Measurements from ENCODE around the gene ADCY3. TPM values are rescaled to one million over a fixed set of nuclear protein-coding genes. Genes with fewer than 3 reads are reported as not detected.

ADCY3 gene
- total RNA-seq, 1 experiment from 2014 or later, result 25.8 TPM

DNA sequence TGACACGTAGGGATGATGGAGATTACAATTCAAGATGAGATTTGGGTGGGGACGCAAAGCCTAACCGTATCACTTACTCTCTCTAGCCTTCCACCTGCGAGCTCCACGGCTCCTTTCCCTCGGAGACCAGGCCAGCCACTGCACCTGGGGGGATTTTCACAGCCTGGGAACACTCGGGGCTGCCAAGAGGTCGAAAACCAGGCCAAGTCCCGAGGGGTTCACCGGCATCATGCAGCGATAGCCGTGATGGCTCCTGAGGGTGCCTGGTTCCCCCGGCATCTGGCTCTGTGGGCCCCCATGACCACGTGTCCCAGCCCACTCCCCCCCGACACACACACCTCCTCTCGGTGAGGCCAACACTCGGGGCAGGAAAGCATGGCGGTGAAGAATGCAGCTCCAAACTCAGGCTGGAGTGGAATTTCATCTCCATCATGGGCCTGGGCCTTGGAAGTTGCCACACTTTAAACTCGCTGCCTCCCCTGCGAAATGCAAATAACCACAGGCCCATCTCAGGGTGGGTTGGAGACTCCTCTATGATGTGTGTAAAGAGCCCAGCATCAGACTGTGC lies 32.6 kb downstream of the ADCY3 start:
- no peak for DNase-seq (ENCODE audit: low read depth, low spot score)
- in situ Hi-C loops (cut with HindIII; ENCODE audit: low pct_unique_long_range_greater_than_20kb, low sequenced_read_pairs), result no loop called here

DNA sequence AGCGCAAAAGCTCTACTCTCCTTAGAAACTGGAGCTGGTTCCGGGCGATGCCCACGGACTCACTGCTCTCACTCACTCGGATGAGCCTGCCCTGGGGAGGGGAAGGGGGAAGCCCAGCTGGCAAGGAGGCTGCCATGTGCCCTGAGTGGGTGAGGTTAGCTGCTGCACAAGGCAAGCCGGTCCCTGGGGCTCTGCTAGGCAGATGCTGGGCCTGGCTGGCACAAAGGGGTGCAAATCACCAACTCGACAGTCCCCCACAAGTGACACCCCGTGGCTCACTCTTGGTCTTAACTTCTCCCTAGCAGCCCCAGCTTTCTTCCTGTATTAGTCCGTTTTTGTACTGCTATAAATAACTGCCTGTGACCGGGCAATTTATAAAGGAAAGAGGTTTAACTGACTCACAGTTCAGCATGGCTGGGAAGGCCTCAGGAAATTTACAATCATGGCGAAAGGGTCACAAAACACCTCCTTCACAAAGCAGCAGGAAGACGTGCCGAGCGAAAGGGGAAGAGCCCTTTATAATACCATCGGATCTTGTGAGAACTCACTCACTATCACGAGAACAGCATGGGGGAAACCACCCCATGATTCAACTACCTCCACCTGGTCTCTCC lies 33.2 kb downstream of the ADCY3 start:
- DNase-seq (ENCODE audit: low read depth, low spot score), result no peak

DNA sequence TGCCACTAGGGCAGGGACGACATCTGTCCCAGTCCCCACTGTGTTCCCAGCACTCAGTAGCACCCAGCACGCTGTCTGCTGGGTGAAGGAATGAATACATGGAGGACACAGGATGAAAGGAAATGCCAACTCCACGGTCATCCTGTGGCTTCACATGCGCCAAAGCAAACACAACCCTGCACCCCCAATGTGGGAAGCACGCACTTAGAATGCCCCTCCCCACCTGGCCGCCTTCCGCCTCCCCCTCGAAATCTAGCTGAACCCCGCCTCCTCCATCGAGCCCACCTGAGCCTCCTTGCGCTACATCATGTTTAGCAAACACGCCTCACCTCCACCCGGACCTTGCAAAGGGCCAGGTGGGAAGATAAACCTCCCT lies 33.9 kb downstream of the ADCY3 start:
- no peak for DNase-seq (ENCODE audit: low read depth, low spot score)
- in situ Hi-C loops (cut with HindIII; ENCODE audit: low pct_unique_long_range_greater_than_20kb, low sequenced_read_pairs), result no loop called here

More for the DNA sequence above, 33.2 kb downstream of the ADCY3 start:
- in situ Hi-C loops (cut with HindIII; ENCODE audit: low pct_unique_long_range_greater_than_20kb, low sequenced_read_pairs), result no loop called here

DNA sequence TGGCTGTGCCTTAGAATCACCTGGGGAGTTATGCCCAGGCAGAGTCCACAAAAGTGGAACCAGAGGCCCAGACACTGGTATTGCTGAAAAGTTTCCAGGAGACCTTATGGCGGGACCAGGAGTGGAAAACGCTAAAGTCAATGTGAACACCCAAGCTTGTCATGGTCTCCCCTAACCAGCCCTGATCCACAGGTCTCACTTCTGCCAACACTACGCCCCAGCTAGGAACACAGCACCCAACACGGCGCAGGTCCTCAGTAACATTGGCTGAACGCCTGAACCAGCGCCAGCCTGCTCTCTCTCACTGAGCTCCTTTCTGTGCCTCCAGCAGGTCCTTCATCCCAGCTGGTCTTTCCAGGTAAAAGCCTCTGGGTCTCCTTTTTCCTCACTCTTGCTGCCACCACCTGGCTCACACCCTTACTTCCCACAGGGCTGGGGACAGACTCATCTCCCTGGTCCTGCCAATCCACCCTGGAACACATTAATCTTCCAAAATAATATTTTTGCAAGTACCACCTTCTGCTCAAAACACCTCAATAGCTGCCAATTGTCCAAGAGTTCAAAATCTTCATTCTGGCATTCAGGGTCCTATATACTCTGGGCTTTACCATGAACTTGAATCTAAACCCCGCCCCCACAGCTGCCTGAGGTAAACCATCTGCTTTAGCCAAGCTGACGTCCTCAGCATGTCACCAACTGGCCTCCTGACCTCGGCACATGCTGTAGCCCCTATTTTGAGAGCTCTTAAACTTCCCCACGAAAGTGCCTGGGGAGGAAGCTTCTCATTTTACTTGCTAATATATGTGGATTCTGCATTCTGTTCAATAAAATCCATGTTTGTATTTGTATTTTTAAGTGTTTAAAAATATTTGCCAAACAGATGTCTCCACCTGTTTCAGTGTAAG lies 34.6 kb downstream of the ADCY3 start:
- in situ Hi-C loops (cut with HindIII; ENCODE audit: low pct_unique_long_range_greater_than_20kb, low sequenced_read_pairs), result no loop called here
- DNase-seq (ENCODE audit: low read depth, low spot score), result no peak

DNA sequence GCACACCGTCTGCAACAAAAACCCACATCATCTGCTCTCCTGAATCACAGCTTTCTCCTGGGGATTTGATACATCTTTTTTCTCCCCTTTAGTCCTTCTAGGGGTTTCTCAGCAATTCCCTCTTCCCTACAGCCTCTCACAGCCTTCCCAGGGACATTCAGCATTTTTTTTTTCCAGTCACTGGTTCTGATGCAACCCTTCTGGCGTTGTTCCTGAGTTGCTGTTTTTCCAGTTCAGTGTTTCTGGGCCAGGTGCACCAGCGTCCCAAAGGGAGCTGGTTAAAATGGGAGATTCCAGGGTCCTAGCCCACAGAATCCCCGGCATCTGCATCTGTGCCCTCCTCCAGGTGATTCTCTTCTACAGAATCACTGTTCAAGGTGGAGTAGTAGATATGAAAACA lies 36.1 kb downstream of the ADCY3 start:
- DNase-seq (ENCODE audit: low read depth, low spot score), result no peak
- in situ Hi-C loops (cut with HindIII; ENCODE audit: low pct_unique_long_range_greater_than_20kb, low sequenced_read_pairs), result no loop called here

DNA sequence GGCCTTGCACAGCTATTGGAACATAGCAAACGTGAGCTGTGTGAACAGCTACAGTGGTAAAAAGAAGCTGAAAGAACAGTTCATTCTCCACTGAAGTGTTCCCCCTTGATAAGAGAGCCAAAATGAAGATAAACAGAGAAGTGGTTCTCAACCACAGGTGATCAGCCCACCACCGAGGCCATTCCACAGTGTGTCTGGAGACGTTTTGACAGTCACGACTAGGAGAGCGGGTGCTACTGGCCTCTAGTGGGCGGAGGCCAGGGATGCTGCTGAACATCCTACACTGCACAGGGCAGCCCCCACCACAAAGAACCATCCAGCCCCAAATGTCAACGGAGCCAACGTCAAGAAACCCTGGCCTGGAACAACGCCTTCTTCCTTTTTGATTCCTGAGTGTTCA lies 38.4 kb downstream of the ADCY3 start:
- in situ Hi-C loops (cut with HindIII; ENCODE audit: low pct_unique_long_range_greater_than_20kb, low sequenced_read_pairs), result no loop called here
- DNase-seq (ENCODE audit: low read depth, low spot score), result no peak

DNA sequence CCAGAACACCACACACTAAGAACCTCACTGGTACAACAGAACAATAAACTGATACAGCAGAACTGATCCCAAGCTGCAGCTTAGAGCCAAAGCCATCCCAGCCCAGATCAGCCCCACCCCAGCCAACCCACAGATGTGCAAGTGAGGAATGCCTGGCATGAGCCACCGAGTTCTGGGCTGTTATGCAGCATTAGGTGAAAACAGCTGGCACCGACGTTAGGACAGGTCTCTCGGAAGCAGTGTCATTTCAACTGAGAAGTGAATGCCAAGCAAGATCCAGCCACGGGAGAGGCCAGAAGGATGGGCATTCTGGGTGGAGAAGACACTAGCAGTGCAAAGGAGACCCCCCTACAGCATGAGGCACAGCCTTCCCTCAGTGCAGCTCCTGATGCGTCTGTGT lies 38.9 kb downstream of the ADCY3 start:
- in situ Hi-C loops (cut with HindIII; ENCODE audit: low pct_unique_long_range_greater_than_20kb, low sequenced_read_pairs), result no loop called here

DNA sequence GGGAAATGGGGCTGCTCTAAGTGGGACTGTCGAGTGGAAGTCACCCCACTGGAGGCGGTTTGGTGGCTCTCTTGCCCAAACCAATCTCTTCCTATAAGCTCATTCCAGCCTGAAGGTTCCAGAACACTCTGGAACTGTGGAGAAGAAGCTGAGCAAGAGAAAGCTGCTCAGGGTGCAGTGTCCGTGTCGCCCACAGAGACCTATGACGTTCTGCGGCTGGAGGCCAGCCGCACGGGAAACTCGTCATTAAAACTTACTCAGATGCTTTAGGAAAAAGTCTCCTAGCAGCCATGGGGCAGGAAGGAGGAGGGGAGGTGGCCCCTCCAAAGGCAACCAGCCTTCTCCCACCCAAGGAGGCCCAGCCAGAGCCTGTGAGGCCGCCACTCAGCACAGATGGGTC lies 41.7 kb downstream of the ADCY3 start:
- in situ Hi-C loops (cut with HindIII; ENCODE audit: low pct_unique_long_range_greater_than_20kb, low sequenced_read_pairs), result no loop called here

More for the DNA sequence above, 38.9 kb downstream of the ADCY3 start:
- DNase-seq (ENCODE audit: low read depth, low spot score), result no peak

DNA sequence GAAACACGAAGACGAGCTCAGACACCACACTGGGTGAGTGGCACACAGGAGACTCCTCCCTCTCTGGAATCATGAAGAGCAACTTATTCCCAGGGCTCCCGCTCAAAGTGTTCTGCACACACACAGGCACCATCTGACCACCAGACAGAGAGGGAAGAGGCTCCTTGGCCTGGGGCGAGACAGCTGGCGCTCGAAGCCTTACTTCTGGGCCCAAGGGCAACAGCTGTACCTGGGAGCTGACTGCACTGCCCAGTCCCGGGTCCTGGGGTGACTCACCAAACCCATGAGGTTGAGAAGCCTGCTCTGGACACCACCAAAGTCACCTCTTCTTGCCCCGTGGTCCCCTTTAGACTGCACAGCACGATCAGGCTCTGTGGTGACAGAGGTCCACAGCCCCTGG lies 42.4 kb downstream of the ADCY3 start:
- no peak for DNase-seq (ENCODE audit: low read depth, low spot score)
- in situ Hi-C loops (cut with HindIII; ENCODE audit: low pct_unique_long_range_greater_than_20kb, low sequenced_read_pairs), result no loop called here

More for the DNA sequence above, 41.7 kb downstream of the ADCY3 start:
- no peak for DNase-seq (ENCODE audit: low read depth, low spot score)

DNA sequence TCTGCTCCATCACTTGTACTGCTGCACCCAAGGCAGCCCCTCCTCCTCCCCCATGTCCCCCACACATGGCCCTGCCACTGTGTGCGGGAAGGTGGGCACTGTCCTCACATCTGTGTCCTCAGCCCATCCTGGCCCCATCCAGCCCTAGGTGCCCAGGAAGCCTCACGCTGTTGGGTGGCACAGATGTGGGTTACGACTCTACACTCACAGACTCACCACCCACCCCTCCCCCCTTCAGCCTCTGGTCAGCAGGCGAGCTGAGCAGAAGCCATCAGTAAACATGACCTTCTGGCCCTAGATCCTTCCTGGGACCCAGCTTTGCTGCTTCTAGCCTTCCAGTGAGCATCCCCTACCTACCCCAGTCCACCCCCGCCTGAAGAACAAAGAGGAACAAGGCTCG lies 43.0 kb downstream of the ADCY3 start:
- in situ Hi-C loops (cut with HindIII; ENCODE audit: low pct_unique_long_range_greater_than_20kb, low sequenced_read_pairs), result no loop called here
- no peak for DNase-seq (ENCODE audit: low read depth, low spot score)

DNA sequence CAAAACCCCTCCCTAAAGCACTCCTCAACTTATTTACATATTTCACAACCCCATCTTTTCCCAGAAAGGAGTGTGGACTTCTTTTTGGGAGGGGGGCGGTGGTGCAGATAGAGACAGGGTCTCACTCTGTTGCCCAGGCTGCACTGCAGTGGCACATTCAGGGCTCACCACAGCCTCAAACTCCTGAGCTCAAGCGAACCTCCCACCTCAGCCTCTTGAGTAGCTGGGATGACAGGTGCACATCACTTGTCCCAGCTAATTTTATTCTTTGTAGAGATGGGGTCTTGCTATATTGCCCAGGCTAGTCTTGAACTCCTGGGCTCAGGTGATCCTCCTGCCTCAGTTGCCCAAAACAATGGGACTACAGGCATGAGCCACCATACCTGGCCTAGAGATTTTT lies 44.1 kb downstream of the ADCY3 start:
- no peak for DNase-seq (ENCODE audit: low read depth, low spot score)
- in situ Hi-C loops (cut with HindIII; ENCODE audit: low pct_unique_long_range_greater_than_20kb, low sequenced_read_pairs), result no loop called here

DNA sequence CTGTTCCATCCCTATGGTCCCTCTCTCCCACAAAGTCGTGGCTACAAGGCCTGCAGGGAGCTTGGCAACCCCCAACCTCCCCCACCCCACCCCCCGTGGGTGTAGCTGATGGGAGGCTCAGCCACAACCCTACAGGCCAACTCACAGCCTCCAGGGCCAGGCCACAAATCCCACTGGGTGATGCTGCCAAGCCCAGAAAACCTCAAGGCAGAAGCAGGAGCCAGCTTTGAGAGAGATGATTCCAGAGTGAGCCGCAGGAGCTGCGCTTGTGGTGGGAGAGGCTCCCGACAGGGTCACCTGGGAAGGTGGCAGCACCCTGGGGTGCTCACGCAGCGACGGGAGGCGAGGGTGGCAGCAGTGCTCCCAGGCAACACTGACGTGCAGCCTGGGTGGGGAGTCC lies 44.8 kb downstream of the ADCY3 start:
- in situ Hi-C loops (cut with HindIII; ENCODE audit: low pct_unique_long_range_greater_than_20kb, low sequenced_read_pairs), result no loop called here
- DNase-seq (ENCODE audit: low read depth, low spot score), result no peak

DNA sequence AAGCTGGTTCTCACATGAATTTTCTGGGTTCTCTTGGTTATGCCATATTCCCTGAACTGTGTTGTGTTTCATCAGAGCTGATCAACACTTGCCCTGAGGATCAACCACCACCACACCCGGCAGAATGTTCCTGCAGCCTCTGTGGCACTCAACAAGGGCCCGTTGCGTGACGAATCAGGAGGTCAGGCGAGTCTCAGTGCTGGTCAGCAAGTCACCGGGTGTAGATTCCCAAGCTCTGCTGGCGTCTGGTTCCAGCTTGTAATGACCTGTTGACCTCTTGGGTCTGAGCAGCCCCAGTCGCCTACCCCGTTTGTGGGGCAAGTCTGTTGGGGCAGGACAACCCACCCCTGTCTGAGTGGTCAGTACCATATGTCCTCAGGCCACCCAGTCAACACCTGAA lies 46.0 kb downstream of the ADCY3 start:
- DNase-seq (ENCODE audit: low read depth, low spot score), result no peak
- in situ Hi-C loops (cut with HindIII; ENCODE audit: low pct_unique_long_range_greater_than_20kb, low sequenced_read_pairs), result no loop called here

DNA sequence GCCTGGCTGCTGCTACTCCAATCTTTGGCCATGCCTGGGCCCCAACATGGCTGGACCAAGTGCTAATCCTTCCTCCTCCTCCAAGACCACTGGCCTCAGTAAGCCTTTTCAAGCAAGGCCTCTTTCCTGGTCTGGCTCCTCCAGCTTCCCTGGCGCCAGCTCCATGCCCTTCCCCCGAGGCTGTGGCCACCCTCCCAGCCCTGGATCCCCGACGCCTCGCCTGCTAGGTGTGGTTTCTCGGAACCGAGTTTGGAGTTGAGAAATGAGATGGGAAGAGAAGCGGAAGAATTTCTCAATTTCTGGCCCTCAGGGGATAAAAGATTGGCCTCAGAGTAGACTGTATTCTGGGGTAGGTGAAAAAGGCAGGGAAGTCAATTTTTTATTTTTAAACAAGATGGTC lies 46.4 kb downstream of the ADCY3 start:
- DNase-seq (ENCODE audit: low read depth, low spot score), result no peak
- in situ Hi-C loops (cut with HindIII; ENCODE audit: low pct_unique_long_range_greater_than_20kb, low sequenced_read_pairs), result no loop called here

DNA sequence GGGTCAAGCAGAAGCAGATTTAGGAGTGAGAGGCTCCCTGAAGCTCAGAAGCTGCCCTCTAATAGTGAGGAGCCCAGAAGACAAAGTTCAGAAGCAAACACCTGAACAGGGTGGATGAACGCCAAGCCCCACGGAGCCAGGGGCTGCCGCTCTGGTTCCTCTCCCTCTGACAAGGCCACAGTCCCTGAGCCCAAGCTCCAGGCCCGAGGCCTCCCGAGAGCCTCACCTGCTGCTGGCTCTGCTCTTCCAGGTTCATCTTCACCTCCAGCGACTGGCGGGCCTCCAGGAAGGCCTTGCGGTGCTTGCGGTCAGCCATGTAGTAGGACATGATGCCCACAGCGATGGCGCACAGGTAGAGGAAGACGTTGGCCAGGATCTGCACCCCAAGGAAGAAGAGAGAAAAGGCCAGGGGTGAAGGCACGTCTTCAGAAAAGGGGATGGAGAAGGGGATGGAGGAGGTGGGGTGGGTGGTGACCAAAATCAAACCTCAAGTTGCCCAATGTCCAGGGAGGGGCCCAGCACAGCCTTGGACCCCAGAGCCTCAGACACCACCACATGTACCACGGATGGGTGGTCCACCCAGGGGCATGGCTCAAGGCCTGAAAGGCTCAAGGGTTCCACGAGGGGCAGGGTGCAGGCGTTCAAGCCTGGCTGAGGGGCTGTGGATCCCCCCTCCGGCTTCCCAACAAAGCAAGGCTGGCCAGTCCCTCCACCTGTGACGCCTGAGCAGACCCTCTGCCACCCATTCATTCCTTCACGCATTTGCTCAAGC lies 47.5 kb downstream of the ADCY3 start:
- in situ Hi-C loops (cut with HindIII; ENCODE audit: low pct_unique_long_range_greater_than_20kb, low sequenced_read_pairs), result no loop called here
- no peak for DNase-seq (ENCODE audit: low read depth, low spot score)

DNA sequence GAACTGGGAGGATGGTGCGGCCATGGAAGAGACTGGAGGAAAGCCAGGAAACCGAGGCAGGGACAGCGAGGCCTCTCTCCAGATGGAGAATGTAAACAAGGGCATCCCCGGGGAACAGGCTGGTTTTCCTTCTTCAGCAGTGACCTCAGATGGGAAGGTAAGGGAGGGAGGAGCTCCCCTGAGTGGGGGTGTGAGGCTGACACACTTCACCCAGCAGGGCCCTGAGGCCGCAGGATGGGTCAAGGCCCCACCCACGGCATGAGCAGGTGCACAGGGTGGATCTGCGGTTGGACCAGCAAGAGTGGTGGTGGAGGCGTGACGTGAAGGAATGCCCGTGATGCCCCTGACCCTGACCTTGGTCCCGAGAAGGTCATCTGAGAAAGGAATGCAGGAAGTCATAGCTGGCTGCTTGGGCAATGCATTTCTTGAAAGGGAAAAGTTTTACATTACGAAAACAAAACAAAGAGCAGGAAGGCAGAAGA lies 48.1 kb downstream of the ADCY3 start:
- in situ Hi-C loops (cut with HindIII; ENCODE audit: low pct_unique_long_range_greater_than_20kb, low sequenced_read_pairs), result no loop called here
- DNase-seq (ENCODE audit: low read depth, low spot score), result no peak

DNA sequence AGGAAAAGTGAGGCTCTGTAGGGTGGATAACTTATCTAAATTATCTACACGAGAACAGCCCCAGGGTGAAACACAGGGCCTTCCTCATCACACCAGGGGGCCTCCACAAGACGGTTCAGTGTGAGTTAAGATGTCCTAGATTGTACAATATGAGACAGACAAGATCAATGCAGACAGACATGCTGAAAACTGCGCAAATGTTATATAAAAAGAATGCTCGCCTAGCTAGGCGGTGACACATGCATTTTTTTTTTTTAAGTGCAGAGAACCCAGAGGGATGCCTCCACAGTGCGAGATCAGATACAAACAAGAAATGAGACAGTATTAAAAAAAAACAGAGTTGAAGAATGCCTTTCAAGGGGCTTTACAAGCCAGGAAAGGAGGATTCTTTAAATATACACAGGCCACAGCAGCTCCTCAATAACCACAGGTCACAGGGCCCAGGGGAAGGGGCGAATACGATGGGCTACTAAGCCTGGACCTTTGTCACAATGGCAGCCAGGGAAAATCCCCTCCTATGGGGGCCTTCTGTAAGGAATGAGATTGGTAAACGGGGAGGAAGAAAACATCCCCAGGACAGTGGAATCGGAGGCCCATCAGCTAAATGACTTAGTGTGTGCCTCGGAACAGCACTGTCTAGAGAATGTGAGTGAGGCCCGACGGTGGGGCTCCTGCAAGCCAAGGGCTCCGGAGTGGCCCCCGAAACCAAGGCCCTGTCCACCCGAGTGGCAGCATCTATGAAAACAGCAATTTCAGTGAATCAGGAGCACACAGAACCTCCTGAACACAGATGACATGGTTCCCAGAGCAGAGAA lies 48.9 kb downstream of the ADCY3 start:
- no peak for DNase-seq (ENCODE audit: low read depth, low spot score)
- in situ Hi-C loops (cut with HindIII; ENCODE audit: low pct_unique_long_range_greater_than_20kb, low sequenced_read_pairs), result no loop called here

All from SK-MEL-5 (cell line).